ENCODE measurements around the gene SALL4.
"Not testable (repeated sequence)": the region's sequence is repeated elsewhere in the genome, so short reads cannot be mapped to it uniquely, and the experiment has no call there.

SALL4 gene

GRCh38 chr20:51832276-51832675 lies 30.0 kb upstream of the SALL4 start:
- no peak for TF ChIP-seq CTCF (IDR thresholded peaks at IDR 0.05; ENCODE audit: low read depth, low read length)
- no peak overlapping the region for H3K4me3 ChIP-seq (ENCODE audit: low read depth, low read length)
- no peak for DNase-seq (ENCODE audit: low read depth, low spot score)
- in situ Hi-C loops (cut with HindIII; ENCODE audit: low sequenced_read_pairs), result no loop called here

- in situ Hi-C loops (cut with HindIII; ENCODE audit: low sequenced_read_pairs), result no loop called here
- DNase-seq (ENCODE audit: low read depth, low spot score), result no peak
- TF ChIP-seq CTCF (IDR thresholded peaks at IDR 0.05; ENCODE audit: low read depth, low read length), result no peak
- H3K4me3 ChIP-seq (ENCODE audit: low read depth, low read length), result no peak overlapping the region
These were observed 29.5 kb upstream of the SALL4 start for GRCh38 chr20:51831866-51832265.

GRCh38 chr20:51830538-51830937 lies 28.2 kb upstream of the SALL4 start:
- no peak overlapping the region for H3K4me3 ChIP-seq (ENCODE audit: low read depth, low read length)
- in situ Hi-C loops (cut with HindIII; ENCODE audit: low sequenced_read_pairs), result no loop called here
- no peak for TF ChIP-seq CTCF (IDR thresholded peaks at IDR 0.05; ENCODE audit: low read depth, low read length)
- DNase-seq (ENCODE audit: low read depth, low spot score), result no peak

- no peak for TF ChIP-seq CTCF (IDR thresholded peaks at IDR 0.05; ENCODE audit: low read depth, low read length)
- no peak for DNase-seq (ENCODE audit: low read depth, low spot score)
- H3K4me3 ChIP-seq (ENCODE audit: low read depth, low read length), result no peak overlapping the region
- in situ Hi-C loops (cut with HindIII; ENCODE audit: low sequenced_read_pairs), result no loop called here
These were observed 26.4 kb upstream of the SALL4 start for GRCh38 chr20:51828762-51829161.

- no peak for TF ChIP-seq CTCF (IDR thresholded peaks at IDR 0.05; ENCODE audit: low read depth, low read length)
These were observed 24.1 kb upstream of the SALL4 start for GRCh38 chr20:51826372-51826771.

GRCh38 chr20:51818479-51819008 lies 16.2 kb upstream of the SALL4 start:
- DNase-seq (ENCODE audit: low read depth, low spot score), result no peak
- in situ Hi-C loops (cut with HindIII; ENCODE audit: low sequenced_read_pairs), result no loop called here
- TF ChIP-seq CTCF (IDR thresholded peaks at IDR 0.05; ENCODE audit: low read depth, low read length), result no peak
- H3K4me3 ChIP-seq (ENCODE audit: low read depth, low read length), result no peak overlapping the region

More at GRCh38 chr20:51826372-51826771, 24.1 kb upstream of the SALL4 start:
- in situ Hi-C loops (cut with HindIII; ENCODE audit: low sequenced_read_pairs), result no loop called here
- no peak for DNase-seq (ENCODE audit: low read depth, low spot score)
- no peak overlapping the region for H3K4me3 ChIP-seq (ENCODE audit: low read depth, low read length)

- H3K4me3 ChIP-seq (ENCODE audit: low read depth, low read length); DNase-seq (ENCODE audit: low read depth, low spot score); in situ Hi-C loops (cut with HindIII; ENCODE audit: low sequenced_read_pairs): not testable (repeated sequence)
These were observed 14.5 kb upstream of the SALL4 start for GRCh38 chr20:51816856-51817255.
